Measurements from ENCODE around the gene C1S. TPM values are rescaled to one million over a fixed set of nuclear protein-coding genes. Genes with fewer than 3 reads are reported as not detected.

The C1S gene
- total RNA-seq, 4 donors from 2014 or later = 415 to 1,129 (median 638) TPM

GRCh38 chr12:7093892-7094291 is 33.4 kb downstream of the C1S start:
- DNase-seq (ENCODE audit: low spot score in 2 of 2) = peak in 1 of 2 donors; percentile 55
- Histone ChIP-seq H3K27ac (peak overlapping the region in 3 of 4 donors; percentile 13 to 91 (median 64)), H3K4me1 (peaks cover 0 to 52% (median 17%) of the 10 kb centered on the region in 4 donors)

GRCh38 chr12:7096006-7096932 is 35.8 kb downstream of the C1S start:
- peaks cover 0 to 38% (median 0%) of the 10 kb centered on the region in 3 donors for H3K36me3 ChIP-seq
- H3K4me1 ChIP-seq = peaks cover 0 to 32% (median 8%) of the 10 kb centered on the region in 4 donors
- H3K4me3 ChIP-seq = no peak overlapping the region
- H3K27me3 ChIP-seq = no peaks in the 10 kb centered on the region
- DNase-seq (ENCODE audit: low spot score in 2 of 2) = no peak
- TF ChIP-seq CTCF (IDR thresholded peaks at IDR 0.05) (no peak), POLR2A (IDR thresholded peaks at IDR 0.05) (no peak), EP300 (IDR thresholded peaks at IDR 0.05) (no peak)
- 82% methylated on average over 12 to 26 of the region's 26 CpGs for WGBS, 2 donors
- no peaks in the 10 kb centered on the region for H3K9me3 ChIP-seq
- no peak overlapping the region for H3K27ac ChIP-seq

More at GRCh38 chr12:7093892-7094291, 33.4 kb downstream of the C1S start:
- Histone ChIP-seq H3K36me3 (peaks cover 0 to 35% (median 0%) of the 10 kb centered on the region in 3 donors), H3K27me3 (no peaks in the 10 kb centered on the region), H3K4me3 (no peak overlapping the region), H3K9me3 (no peaks in the 10 kb centered on the region)
- WGBS, 2 donors = 62 to 70% methylated on average over 10 of the region's 10 CpGs
- TF ChIP-seq EP300 (IDR thresholded peaks at IDR 0.05) = peak in 1 of 2 donors; percentile 72
- no peak for TF ChIP-seq POLR2A (IDR thresholded peaks at IDR 0.05)

GRCh38 chr12:7096979-7097378 is 36.5 kb downstream of the C1S start:
- H3K4me1 ChIP-seq = peaks cover 0 to 32% (median 8%) of the 10 kb centered on the region in 4 donors
- WGBS, 2 donors = 81 to 82% methylated on average over 19 of the region's 19 CpGs
- H3K4me3 ChIP-seq = no peak overlapping the region
- TF ChIP-seq EP300 (IDR thresholded peaks at IDR 0.05) (no peak), POLR2A (IDR thresholded peaks at IDR 0.05) (no peak), CTCF (IDR thresholded peaks at IDR 0.05) (no peak)
- no peak for DNase-seq (ENCODE audit: low spot score in 2 of 2)
- no peak overlapping the region for H3K27ac ChIP-seq
- peaks cover 0 to 43% (median 0%) of the 10 kb centered on the region in 3 donors for H3K36me3 ChIP-seq
- no peaks in the 10 kb centered on the region for H3K27me3 ChIP-seq
- no peaks in the 10 kb centered on the region for H3K9me3 ChIP-seq

- Histone ChIP-seq H3K4me1 (peaks cover 0 to 19% (median 3%) of the 10 kb centered on the region in 4 donors), H3K4me3 (no peak overlapping the region), H3K36me3 (peaks cover 0 to 63% (median 0%) of the 10 kb centered on the region in 3 donors), H3K27ac (no peak overlapping the region), H3K9me3 (no peaks in the 10 kb centered on the region), H3K27me3 (no peaks in the 10 kb centered on the region)
- no peak for TF ChIP-seq CTCF (IDR thresholded peaks at IDR 0.05)
- no peak for TF ChIP-seq EP300 (IDR thresholded peaks at IDR 0.05)
- TF ChIP-seq POLR2A (IDR thresholded peaks at IDR 0.05) = no peak
- 83 to 92% methylated on average over 9 of the region's 9 CpGs for WGBS, 2 donors
- DNase-seq (ENCODE audit: low spot score in 2 of 2) = no peak
These were observed 38.9 kb downstream of the C1S start for GRCh38 chr12:7099290-7099996.

GRCh38 chr12:7100239-7100638 is 39.7 kb downstream of the C1S start:
- DNase-seq (ENCODE audit: low spot score in 2 of 2) = no peak
- Histone ChIP-seq H3K27me3 (no peaks in the 10 kb centered on the region), H3K27ac (no peak overlapping the region), H3K9me3 (no peaks in the 10 kb centered on the region), H3K4me1 (peaks cover 0 to 17% (median 3%) of the 10 kb centered on the region in 4 donors), H3K4me3 (no peak overlapping the region), H3K36me3 (peaks cover 0 to 71% (median 0%) of the 10 kb centered on the region in 3 donors)
- TF ChIP-seq CTCF (IDR thresholded peaks at IDR 0.05) = no peak
- no peak for TF ChIP-seq POLR2A (IDR thresholded peaks at IDR 0.05)
- no peak for TF ChIP-seq EP300 (IDR thresholded peaks at IDR 0.05)
- WGBS, 2 donors = 80 to 84% methylated on average over 4 of the region's 4 CpGs

All from tibial nerve (tissue), 4 donors.